Measurements from ENCODE around the gene LNX1.

LNX1 gene

GRCh38 chr4:53593765-53594164 is 2.5 kb upstream of the LNX1 start:
- H3K4me2 ChIP-seq (ENCODE audit: low read depth, low read length, poor library complexity, severe bottlenecking): no peak overlapping the region
- no peaks in the 10 kb centered on the region for H3K4me1 ChIP-seq (ENCODE audit: insufficient read depth, low read length, poor library complexity, severe bottlenecking)
- H3K9me3 ChIP-seq (ENCODE audit: insufficient read depth, low read depth, low read length): no peaks in the 10 kb centered on the region
- no peaks in the 10 kb centered on the region for H3F3A ChIP-seq (ENCODE audit: low read depth)
- no peaks in the 10 kb centered on the region for H3K79me2 ChIP-seq (ENCODE audit: insufficient read depth, low read length)
- H3K36me3 ChIP-seq (ENCODE audit: insufficient read depth, low read length): no peaks in the 10 kb centered on the region
- H4K20me1 ChIP-seq (ENCODE audit: insufficient read depth, low read length, poor library complexity, severe bottlenecking): no peaks in the 10 kb centered on the region
- no peak overlapping the region for H3K4me3 ChIP-seq (ENCODE audit: low read length, poor library complexity, severe bottlenecking)
- no peak overlapping the region for H2AFZ ChIP-seq (ENCODE audit: low read length)
- H3K9ac ChIP-seq (ENCODE audit: low read depth, low read length, poor library complexity, severe bottlenecking): no peak overlapping the region
- no peaks in the 10 kb centered on the region for H3K9me2 ChIP-seq (replicated peaks; ENCODE audit: low read depth, low read length)
- no peak for TF ChIP-seq EZH2phosphoT487 (IDR thresholded peaks at IDR 0.05; ENCODE audit: borderline replicate concordance)
- TF ChIP-seq CTCF (conservative IDR thresholded peaks at IDR 0.05; ENCODE audit: low read length): no peak
- no peaks in the 10 kb centered on the region for H3K27me3 ChIP-seq (ENCODE audit: insufficient read depth, low read length, poor library complexity, severe bottlenecking)

GRCh38 chr4:53592686-53593501 is 1.6 kb upstream of the LNX1 start:
- no peaks in the 10 kb centered on the region for H3K79me2 ChIP-seq (ENCODE audit: insufficient read depth, low read length)
- no peak overlapping the region for H2AFZ ChIP-seq (ENCODE audit: low read length)
- TF ChIP-seq EZH2phosphoT487 (IDR thresholded peaks at IDR 0.05; ENCODE audit: borderline replicate concordance) (no peak), CTCF (conservative IDR thresholded peaks at IDR 0.05; ENCODE audit: low read length) (no peak)
- no peak overlapping the region for H3K9ac ChIP-seq (ENCODE audit: low read depth, low read length, poor library complexity, severe bottlenecking)
- H3K4me1 ChIP-seq (ENCODE audit: insufficient read depth, low read length, poor library complexity, severe bottlenecking): no peaks in the 10 kb centered on the region
- H3F3A ChIP-seq (ENCODE audit: low read depth): no peaks in the 10 kb centered on the region
- no peaks in the 10 kb centered on the region for H4K20me1 ChIP-seq (ENCODE audit: insufficient read depth, low read length, poor library complexity, severe bottlenecking)
- no peaks in the 10 kb centered on the region for H3K27me3 ChIP-seq (ENCODE audit: insufficient read depth, low read length, poor library complexity, severe bottlenecking)
- no peaks in the 10 kb centered on the region for H3K9me2 ChIP-seq (replicated peaks; ENCODE audit: low read depth, low read length)
- H3K4me3 ChIP-seq (ENCODE audit: low read length, poor library complexity, severe bottlenecking): no peak overlapping the region
- H3K4me2 ChIP-seq (ENCODE audit: low read depth, low read length, poor library complexity, severe bottlenecking): no peak overlapping the region
- no peaks in the 10 kb centered on the region for H3K36me3 ChIP-seq (ENCODE audit: insufficient read depth, low read length)
- H3K9me3 ChIP-seq (ENCODE audit: insufficient read depth, low read depth, low read length): no peaks in the 10 kb centered on the region

- no peaks in the 10 kb centered on the region for H3K79me2 ChIP-seq (ENCODE audit: insufficient read depth, low read length)
Measured at GRCh38 chr4:53592122-53592521, 836 bp upstream of the LNX1 start.

More at GRCh38 chr4:53592122-53592521, 836 bp upstream of the LNX1 start:
- no peaks in the 10 kb centered on the region for H3K4me1 ChIP-seq (ENCODE audit: insufficient read depth, low read length, poor library complexity, severe bottlenecking)
- no peak overlapping the region for H2AFZ ChIP-seq (ENCODE audit: low read length)
- no peak overlapping the region for H3K9ac ChIP-seq (ENCODE audit: low read depth, low read length, poor library complexity, severe bottlenecking)
- H3F3A ChIP-seq (ENCODE audit: low read depth): no peaks in the 10 kb centered on the region
- H3K9me3 ChIP-seq (ENCODE audit: insufficient read depth, low read depth, low read length): no peaks in the 10 kb centered on the region
- TF ChIP-seq EZH2phosphoT487 (IDR thresholded peaks at IDR 0.05; ENCODE audit: borderline replicate concordance) (no peak), CTCF (conservative IDR thresholded peaks at IDR 0.05; ENCODE audit: low read length) (no peak)
- no peak overlapping the region for H3K4me2 ChIP-seq (ENCODE audit: low read depth, low read length, poor library complexity, severe bottlenecking)
- no peaks in the 10 kb centered on the region for H4K20me1 ChIP-seq (ENCODE audit: insufficient read depth, low read length, poor library complexity, severe bottlenecking)
- H3K4me3 ChIP-seq (ENCODE audit: low read length, poor library complexity, severe bottlenecking): no peak overlapping the region
- H3K9me2 ChIP-seq (replicated peaks; ENCODE audit: low read depth, low read length): no peaks in the 10 kb centered on the region
- no peaks in the 10 kb centered on the region for H3K36me3 ChIP-seq (ENCODE audit: insufficient read depth, low read length)
- H3K27me3 ChIP-seq (ENCODE audit: insufficient read depth, low read length, poor library complexity, severe bottlenecking): no peaks in the 10 kb centered on the region

Data from Loucy (cell line).